OCI-LY7 (cell line): ENCODE results near the gene SYTL3. TPM values are rescaled to one million over a fixed set of nuclear protein-coding genes. Genes with fewer than 3 reads are reported as not detected.

Experiments
- BruUV-seq: library from RNA; stranded (reverse); fragments of 400-500 nt; replicated peaks from 2 replicates; lab custom pipeline; 2021; lab: Mats Ljungman, UMichigan
- CTCF ChIA-PET: fragments of 300-600 bp; sonication (Branson Sonifier 250); formaldehyde crosslinking; loops from one replicate; lab custom pipeline; 2022; ENCODE audit warnings: antibody characterized with exemption; ENCODE audit not compliant: unreplicated experiment; lab: Charles Lee
- POLR2A ChIA-PET: fragments of 300-600 bp; sonication (Branson Sonifier 250); formaldehyde crosslinking; loops from one replicate; lab custom pipeline; 2022; ENCODE audit warnings: antibody characterized with exemption; lab: Charles Lee
- DNase-seq: peaks from one replicate; pipeline ENCODE4 v3.0.0-alpha.2; 2015; ENCODE audit warnings: low spot score
- H2AFZ ChIP-seq: fragments of 200-600 bp; sonication (generic), shearing (Covaris generic); 2 replicates; pipeline ENCODE4 v1.6.1; 2014; ENCODE audit warnings: mild to moderate bottlenecking, antibody characterized with exemption, low read length, moderate library complexity
- H3K27ac ChIP-seq: fragments of 200-600 bp; sonication (generic); 2 replicates; pipeline ENCODE4 v1.5.1; 2014; ENCODE audit warnings: mixed run types, low read depth, mild to moderate bottlenecking, moderate library complexity, low read length, inconsistent platforms; ENCODE audit not compliant: poor library complexity, severe bottlenecking
- H3K36me3 ChIP-seq: fragments of 200-600 bp; sonication (generic); 2 replicates; pipeline ENCODE4 v1.6.1; 2014; ENCODE audit warnings: mild to moderate bottlenecking, antibody characterized with exemption, low read length, moderate library complexity, mixed read lengths; ENCODE audit not compliant: insufficient read depth
- H3K4me1 ChIP-seq: fragments of 200-600 bp; sonication (generic); 2 replicates; pipeline ENCODE4 v1.5.1; 2014; ENCODE audit warnings: mild to moderate bottlenecking, low read length; ENCODE audit not compliant: insufficient read depth, poor library complexity, severe bottlenecking
- H3K4me2 ChIP-seq: fragments of 200-600 bp; sonication (generic); 2 replicates; pipeline ENCODE4 v1.6.1; 2014; ENCODE audit warnings: mild to moderate bottlenecking, low read length
- H3K4me3 ChIP-seq: fragments of 200-600 bp; sonication (generic); 2 replicates; pipeline ENCODE4 v1.5.1; 2014; ENCODE audit warnings: mild to moderate bottlenecking, low read depth, low read length; ENCODE audit not compliant: poor library complexity, severe bottlenecking
- H3K79me2 ChIP-seq: fragments of 200-600 bp; sonication (generic); 2 replicates; pipeline ENCODE4 v1.6.1; 2016; ENCODE audit warnings: low read depth, mild to moderate bottlenecking, low read length, moderate library complexity, mixed read lengths; ENCODE audit not compliant: insufficient read depth
- H3K9me2 ChIP-seq: fragments of 200-600 bp; sonication (generic); 2 replicates; pipeline ENCODE4 v1.6.1; 2016; ENCODE audit warnings: mild to moderate bottlenecking, low read length, mixed read lengths; ENCODE audit not compliant: insufficient read depth
- H3K9me3 ChIP-seq: fragments of 200-600 bp; sonication (generic); 2 replicates; pipeline ENCODE4 v1.6.1; 2014; ENCODE audit warnings: mild to moderate bottlenecking, mixed run types, low read length, mixed read lengths
- H4K20me1 ChIP-seq: fragments of 200-600 bp; sonication (generic); 2 replicates; pipeline ENCODE4 v1.6.1; 2014; ENCODE audit warnings: mild to moderate bottlenecking, antibody characterized with exemption, low read length, moderate library complexity, mixed read lengths; ENCODE audit not compliant: insufficient read depth
- EZH2phosphoT487 ChIP-seq: fragments of 200-600 bp; sonication (generic); IDR thresholded peaks from 2 replicates; pipeline ENCODE4 v1.6.1; 2018; ENCODE audit warnings: low read depth, borderline replicate concordance, mild to moderate bottlenecking, mixed run types, antibody characterized with exemption, low read length, moderate library complexity, mixed read lengths
- intact Hi-C: fragments of 100-400 bp; cut with micrococcal nuclease; formaldehyde crosslinking; loops from one replicate; pipeline ENCODE4 v1.10.0; 2022; ENCODE audit not compliant: unreplicated experiment
- total RNA-seq, 2 experiments: library from RNA; depleted of rRNA in 1 of 2; stranded (reverse); fragments of >200 nt in 1 of 2; shearing (Covaris generic) in 1 of 2; gene quantifications; 2 replicates each; pipeline ENCODE4 v1.2.3, GENCODE V29; 2014 to 2022
- TF ChIP-seq, protein P1 (sequence below): fragments of 200-600 bp; sonication (generic); conservative IDR thresholded peaks from 2 replicates; pipeline ENCODE4 v1.5.1; 2014; ENCODE audit warnings: mild to moderate bottlenecking, antibody characterized with exemption, low read length, moderate library complexity, mixed read lengths

The SYTL3 gene
- total RNA-seq, 2 experiments from 2014 or later, result 0.32 to 0.89 TPM

DNA sequence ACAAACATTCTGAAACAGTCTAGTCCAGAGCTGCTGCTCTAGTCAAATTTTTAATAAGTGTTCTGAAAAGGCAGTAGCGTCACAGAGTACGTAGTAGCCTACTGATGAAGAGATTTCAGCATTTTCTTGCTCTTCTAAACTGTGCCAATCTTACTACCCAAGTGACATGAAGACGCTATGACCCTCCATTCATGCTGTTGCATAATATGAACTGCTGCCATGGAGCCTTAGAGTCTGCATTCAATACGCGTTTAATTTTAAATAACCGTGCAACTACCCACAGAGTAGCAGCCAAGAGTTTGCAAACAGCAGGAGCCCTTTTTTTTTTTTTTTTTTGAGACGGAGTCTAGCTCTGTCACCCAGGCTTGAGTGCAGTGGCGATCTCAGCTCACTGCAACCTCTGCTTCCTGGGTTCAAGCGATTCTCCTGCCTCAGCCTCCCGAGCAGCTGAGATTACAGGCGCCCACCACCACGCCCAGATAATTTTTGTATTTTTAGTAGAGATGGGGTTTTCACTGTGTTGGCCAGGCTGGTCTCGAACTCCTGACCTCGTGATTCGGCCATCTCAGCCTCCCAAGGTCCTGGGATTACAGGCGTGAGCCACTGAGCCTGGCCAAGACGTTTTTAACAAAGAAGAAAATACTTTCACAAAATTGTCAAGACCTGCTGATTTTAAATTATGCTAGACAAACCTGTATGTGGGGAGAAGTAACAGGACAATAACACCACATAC is 125.0 kb downstream of the SYTL3 start:
- intact Hi-C loops, result no loop called here
- no peak overlapping the region for H3K4me3 ChIP-seq
- no peaks in the 10 kb centered on the region for H3K9me2 ChIP-seq
- ChIA-PET CTCF (no interaction called here), POLR2A (interaction anchor here (1.0 kb wide), 1 partner anchor 16 kb away, joined by 3 read pairs; no protein-coding TSS in a partner anchor)
- H3K27ac ChIP-seq, result no peak overlapping the region
- H4K20me1 ChIP-seq, result peaks cover 11% of the 10 kb centered on the region
- H3K4me1 ChIP-seq, result no peaks in the 10 kb centered on the region
- no TSS peak for BruUV-seq
- no peak overlapping the region for H3K4me2 ChIP-seq
- H3K36me3 ChIP-seq, result peaks cover 100% of the 10 kb centered on the region
- H3K9me3 ChIP-seq, result no peaks in the 10 kb centered on the region
- H3K79me2 ChIP-seq, result peaks cover 34% of the 10 kb centered on the region; the same call in 1 of the 2 replicates
- no peak for TF ChIP-seq EZH2phosphoT487
- TF ChIP-seq, protein P1, sequence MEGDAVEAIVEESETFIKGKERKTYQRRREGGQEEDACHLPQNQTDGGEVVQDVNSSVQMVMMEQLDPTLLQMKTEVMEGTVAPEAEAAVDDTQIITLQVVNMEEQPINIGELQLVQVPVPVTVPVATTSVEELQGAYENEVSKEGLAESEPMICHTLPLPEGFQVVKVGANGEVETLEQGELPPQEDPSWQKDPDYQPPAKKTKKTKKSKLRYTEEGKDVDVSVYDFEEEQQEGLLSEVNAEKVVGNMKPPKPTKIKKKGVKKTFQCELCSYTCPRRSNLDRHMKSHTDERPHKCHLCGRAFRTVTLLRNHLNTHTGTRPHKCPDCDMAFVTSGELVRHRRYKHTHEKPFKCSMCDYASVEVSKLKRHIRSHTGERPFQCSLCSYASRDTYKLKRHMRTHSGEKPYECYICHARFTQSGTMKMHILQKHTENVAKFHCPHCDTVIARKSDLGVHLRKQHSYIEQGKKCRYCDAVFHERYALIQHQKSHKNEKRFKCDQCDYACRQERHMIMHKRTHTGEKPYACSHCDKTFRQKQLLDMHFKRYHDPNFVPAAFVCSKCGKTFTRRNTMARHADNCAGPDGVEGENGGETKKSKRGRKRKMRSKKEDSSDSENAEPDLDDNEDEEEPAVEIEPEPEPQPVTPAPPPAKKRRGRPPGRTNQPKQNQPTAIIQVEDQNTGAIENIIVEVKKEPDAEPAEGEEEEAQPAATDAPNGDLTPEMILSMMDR, result no peak
- no peak for DNase-seq
- H2AFZ ChIP-seq, result no peak overlapping the region

DNA sequence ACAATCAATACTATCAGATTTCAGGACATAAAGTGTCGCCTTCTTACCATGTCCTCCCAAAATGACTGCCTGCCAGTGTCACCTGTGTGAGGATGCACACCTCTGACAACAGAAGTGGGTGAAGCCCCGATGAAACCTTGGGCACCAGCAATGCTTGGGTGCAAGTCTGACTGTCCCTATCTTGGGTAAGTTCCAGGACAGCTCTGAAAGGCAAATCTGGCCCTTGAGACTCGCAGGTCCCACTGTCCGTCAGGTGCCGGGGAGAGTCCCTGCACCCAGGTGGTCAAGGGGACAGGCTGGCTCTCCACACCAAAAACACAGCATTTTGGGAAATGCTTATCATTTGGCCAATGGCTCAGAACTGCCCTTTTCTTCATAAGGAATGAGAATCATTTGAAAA is 126.0 kb downstream of the SYTL3 start:
- DNase-seq, result no peak
- Histone ChIP-seq H3K4me3 (no peak overlapping the region), H3K9me2 (no peaks in the 10 kb centered on the region), H4K20me1 (peaks cover 12% of the 10 kb centered on the region), H3K4me1 (no peaks in the 10 kb centered on the region), H3K27ac (no peak overlapping the region), H3K9me3 (no peaks in the 10 kb centered on the region), H2AFZ (no peak overlapping the region), H3K36me3 (peaks cover 100% of the 10 kb centered on the region), H3K79me2 (peaks cover 43% of the 10 kb centered on the region; the same call in 1 of the 2 replicates), H3K4me2 (no peak overlapping the region)
- ChIA-PET POLR2A (no interaction called here), CTCF (no interaction called here)
- intact Hi-C loops, result no loop called here
- TF ChIP-seq EZH2phosphoT487, result no peak
- TF ChIP-seq, protein P1, result no peak
- BruUV-seq, result no TSS peak

DNA sequence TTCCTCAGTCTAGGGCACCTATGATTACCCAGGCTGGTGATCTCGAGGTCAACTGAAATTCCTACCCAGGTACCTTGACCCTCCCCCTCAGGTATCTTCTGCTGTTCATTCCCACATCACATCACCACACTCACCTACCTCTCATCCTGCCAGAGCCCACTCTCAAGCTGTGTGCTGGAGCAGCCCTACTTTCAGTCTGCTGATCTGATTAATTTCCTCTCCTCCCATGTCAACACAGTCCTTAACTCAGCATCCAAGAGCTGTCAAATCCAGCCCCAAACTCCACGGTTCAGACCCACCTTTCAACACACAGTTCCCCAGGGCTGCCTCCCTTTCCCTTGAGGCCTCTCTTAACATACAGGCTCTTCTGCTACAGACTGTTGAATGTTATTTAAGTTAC is 126.9 kb downstream of the SYTL3 start:
- CTCF ChIA-PET, result no interaction called here
- peaks cover 46% of the 10 kb centered on the region; the same call in 1 of the 2 replicates for H3K79me2 ChIP-seq
- POLR2A ChIA-PET, result no interaction called here
- H3K9me3 ChIP-seq, result no peaks in the 10 kb centered on the region
- BruUV-seq, result no TSS peak
- intact Hi-C loops, result no loop called here
- H3K4me3 ChIP-seq, result no peak overlapping the region
- H3K9me2 ChIP-seq, result no peaks in the 10 kb centered on the region
- H3K36me3 ChIP-seq, result peaks cover 100% of the 10 kb centered on the region
- no peak overlapping the region for H3K4me2 ChIP-seq
- H2AFZ ChIP-seq, result no peak overlapping the region
- peaks cover 15% of the 10 kb centered on the region for H4K20me1 ChIP-seq
- H3K4me1 ChIP-seq, result no peaks in the 10 kb centered on the region
- no peak for DNase-seq
- TF ChIP-seq EZH2phosphoT487, result no peak
- TF ChIP-seq, protein P1, result no peak
- no peak overlapping the region for H3K27ac ChIP-seq
